HEK293 (cell line): Measurements from ENCODE around the gene MYADML2.

Experiments used
- ATF2 ChIP-seq: fragments of 450-650 bp; formaldehyde crosslinking; IDR thresholded peaks from 2 replicates; pipeline ENCODE4 v1.5.1; 2016; ENCODE audit warnings: missing biosample characterization, missing genetic modification characterization, low read depth
- BCL11B ChIP-seq: fragments of 450-650 bp; formaldehyde crosslinking; IDR thresholded peaks from 2 replicates; pipeline ENCODE4 v1.5.1; 2016; ENCODE audit warnings: low read depth, missing biosample characterization, missing genetic modification characterization
- BCL6B ChIP-seq: fragments of 450-650 bp; formaldehyde crosslinking; IDR thresholded peaks from 2 replicates; pipeline ENCODE4 v1.5.1; 2017; ENCODE audit warnings: missing biosample characterization, missing genetic modification characterization
- GFI1B ChIP-seq: fragments of 450-650 bp; formaldehyde crosslinking; IDR thresholded peaks from 2 replicates; pipeline ENCODE4 v1.5.1; 2016; ENCODE audit warnings: missing biosample characterization, missing genetic modification characterization
- HOXC10 ChIP-seq: sonication (generic); formaldehyde crosslinking; IDR thresholded peaks from 2 replicates; pipeline ENCODE4 v1.8.1; 2023; ENCODE audit warnings: mild to moderate bottlenecking, missing genetic modification reagents
- INSM2 ChIP-seq: fragments of 450-650 bp; formaldehyde crosslinking; IDR thresholded peaks from 2 replicates; pipeline ENCODE4 v1.5.1; 2016; ENCODE audit warnings: missing biosample characterization, missing genetic modification characterization
- KLF7 ChIP-seq: fragments of 450-650 bp; formaldehyde crosslinking; IDR thresholded peaks from 2 replicates; pipeline ENCODE4 v1.5.1; 2016; ENCODE audit warnings: missing biosample characterization, missing genetic modification characterization, borderline replicate concordance
- KLF9 ChIP-seq: fragments of 450-650 bp; formaldehyde crosslinking; IDR thresholded peaks from 2 replicates; pipeline ENCODE4 v1.5.1; 2016; ENCODE audit warnings: missing biosample characterization, missing genetic modification characterization, low read depth
- SP7 ChIP-seq: fragments of 450-650 bp; formaldehyde crosslinking; IDR thresholded peaks from 2 replicates; pipeline ENCODE4 v1.5.1; 2016; ENCODE audit warnings: missing biosample characterization, missing genetic modification characterization
- ZBTB11 ChIP-seq: fragments of 450-650 bp; formaldehyde crosslinking; conservative IDR thresholded peaks from 2 replicates; pipeline ENCODE4 v1.5.1; 2016; ENCODE audit warnings: low read depth, missing biosample characterization, missing genetic modification characterization
- ZBTB26 ChIP-seq: fragments of 450-650 bp; formaldehyde crosslinking; optimal IDR thresholded peaks from 2 replicates; pipeline ENCODE3; 2016; ENCODE audit warnings: missing biosample characterization, mild to moderate bottlenecking, missing genetic modification characterization
- ZBTB44 ChIP-seq: fragments of 450-650 bp; IDR thresholded peaks from 2 replicates; pipeline ENCODE4 v1.5.1; 2018; ENCODE audit warnings: missing biosample characterization, mild to moderate bottlenecking, missing genetic modification characterization
- ZEB2 ChIP-seq: fragments of 450-650 bp; formaldehyde crosslinking; IDR thresholded peaks from 2 replicates; pipeline ENCODE4 v1.5.1; 2016; ENCODE audit warnings: missing biosample characterization, missing genetic modification characterization
- ZFP37 ChIP-seq: fragments of 450-650 bp; formaldehyde crosslinking; IDR thresholded peaks from 2 replicates; pipeline ENCODE4 v1.5.1; 2016; ENCODE audit warnings: missing biosample characterization, missing genetic modification characterization
- ZNF132 ChIP-seq: fragments of 450-650 bp; formaldehyde crosslinking; IDR thresholded peaks from 2 replicates; pipeline ENCODE4 v1.5.1; 2017; ENCODE audit warnings: missing biosample characterization, missing genetic modification characterization, borderline replicate concordance
- ZNF140 ChIP-seq: fragments of 450-650 bp; formaldehyde crosslinking; IDR thresholded peaks from 2 replicates; pipeline ENCODE4 v1.5.1; 2016; ENCODE audit warnings: missing biosample characterization, missing genetic modification characterization
- ZNF184 ChIP-seq: fragments of 450-650 bp; IDR thresholded peaks from 2 replicates; pipeline ENCODE4 v1.5.1; 2018; ENCODE audit warnings: missing biosample characterization, mild to moderate bottlenecking, missing genetic modification characterization
- ZNF2 ChIP-seq: fragments of 450-650 bp; formaldehyde crosslinking; IDR thresholded peaks from 2 replicates; pipeline ENCODE4 v1.5.1; 2016; ENCODE audit warnings: missing biosample characterization, missing genetic modification characterization
- ZNF202 ChIP-seq: fragments of 450-650 bp; formaldehyde crosslinking; IDR thresholded peaks from 2 replicates; pipeline ENCODE4 v1.5.1; 2016; ENCODE audit warnings: missing biosample characterization, missing genetic modification characterization, borderline replicate concordance
- ZNF221 ChIP-seq: fragments of 450-650 bp; formaldehyde crosslinking; IDR thresholded peaks from 2 replicates; pipeline ENCODE4 v1.5.1; 2017; ENCODE audit warnings: missing biosample characterization, missing genetic modification characterization, borderline replicate concordance
- ZNF324 ChIP-seq: fragments of 450-650 bp; formaldehyde crosslinking; IDR thresholded peaks from 2 replicates; pipeline ENCODE4 v1.5.1; 2016; ENCODE audit warnings: missing biosample characterization, missing genetic modification characterization
- ZNF366 ChIP-seq: fragments of 450-650 bp; formaldehyde crosslinking; conservative IDR thresholded peaks from 2 replicates; pipeline ENCODE4 v1.5.1; 2016; ENCODE audit warnings: missing biosample characterization, missing genetic modification characterization
- ZNF426 ChIP-seq: fragments of 450-650 bp; formaldehyde crosslinking; IDR thresholded peaks from 2 replicates; pipeline ENCODE4 v1.5.1; 2017; ENCODE audit warnings: missing biosample characterization, missing genetic modification characterization, mild to moderate bottlenecking, inconsistent platforms, moderate library complexity
- ZNF449 ChIP-seq: fragments of 450-650 bp; formaldehyde crosslinking; IDR thresholded peaks from 2 replicates; pipeline ENCODE4 v1.5.1; 2017; ENCODE audit warnings: missing biosample characterization, mild to moderate bottlenecking, missing genetic modification characterization, moderate library complexity
- ZNF555 ChIP-seq: fragments of 450-650 bp; formaldehyde crosslinking; conservative IDR thresholded peaks from 2 replicates; pipeline ENCODE4 v1.5.1; 2017; ENCODE audit warnings: missing biosample characterization, mild to moderate bottlenecking, missing genetic modification characterization, inconsistent platforms
- ZNF621 ChIP-seq: fragments of 450-650 bp; formaldehyde crosslinking; IDR thresholded peaks from 2 replicates; pipeline ENCODE4 v1.5.1; 2017; ENCODE audit warnings: missing biosample characterization, missing genetic modification characterization
- ZNF747 ChIP-seq: fragments of 450-650 bp; formaldehyde crosslinking; IDR thresholded peaks from 2 replicates; pipeline ENCODE4 v1.5.1; 2016; ENCODE audit warnings: missing biosample characterization, missing genetic modification characterization
- ZNF76 ChIP-seq: fragments of 450-650 bp; formaldehyde crosslinking; IDR thresholded peaks from 2 replicates; pipeline ENCODE4; 2016; ENCODE audit warnings: low read depth, missing biosample characterization, missing genetic modification characterization, borderline replicate concordance

MYADML2 gene

GRCh38 chr17:81977211-81977808 is 30.3 kb upstream of the MYADML2 start, which contains the start of gene ASPSCR1 (continued):
- TF ChIP-seq INSM2 (no peak), ZNF221 (tag by site-specific recombination) (no peak), KLF9 (tag by site-specific recombination) (peak; percentile 85), ZNF202 (tag by site-specific recombination) (no peak), HOXC10 (no peak), ZNF2 (no peak), ZNF621 (tag by site-specific recombination) (no peak), GFI1B (tag by site-specific recombination) (no peak), ZNF76 (peak; percentile 24; the same call in 1 of the 2 replicates), ATF2 (tag by site-specific recombination) (no peak), BCL6B (tag by site-specific recombination) (no peak), KLF7 (tag by site-specific recombination) (no peak), ZNF426 (tag by site-specific recombination) (no peak), ZBTB11 (tag by site-specific recombination) (no peak), ZNF747 (tag by site-specific recombination) (no peak), ZBTB44 (peak; percentile 81), ZNF555 (tag by site-specific recombination) (no peak), ZNF366 (tag by site-specific recombination) (no peak), ZBTB26 (tag by site-specific recombination) (peak; percentile 62), ZNF184 (tag by site-specific recombination) (peak; percentile 77; the same call in 1 of the 2 replicates), ZFP37 (0 out of 2 replicates have a peak, but pooled peaks have one; percentile 58), SP7 (tag by site-specific recombination) (0 out of 2 replicates have a peak, but pooled peaks have one; percentile 31), BCL11B (tag by site-specific recombination) (no peak), ZNF132 (no peak), ZNF140 (tag by site-specific recombination) (no peak), ZNF449 (tag by site-specific recombination) (peak; percentile 86; the same call in 1 of the 2 replicates), ZEB2 (peak; percentile 81; the same call in 1 of the 2 replicates), ZNF324 (tag by site-specific recombination) (no peak)
